Astrocyte of the spinal cord (primary cell): ENCODE data around the gene GJA3.

Experiments
- DNase-seq: peaks from one replicate; pipeline ENCODE4 v3.0.0; 2011; ENCODE audit warnings: low read depth, low spot score
- H3K4me3 ChIP-seq: 2 replicates; pipeline ENCODE4 v1.5.1; 2011; ENCODE audit warnings: low read depth, mild to moderate bottlenecking, low read length, moderate library complexity
- CTCF ChIP-seq: IDR thresholded peaks from 2 replicates; pipeline ENCODE4 v1.5.1; 2012; ENCODE audit warnings: low read depth, mild to moderate bottlenecking, low read length, inconsistent platforms
- in situ Hi-C: cut with HindIII; loops from 2 replicates; pipeline ENCODE4 v1.10.0; 2017; ENCODE audit warnings: low sequenced_read_pairs

Gene GJA3

GRCh38 chr13:20191311-20192157 lies 30.7 kb upstream of the GJA3 start:
- peak overlapping the region; percentile 40 for H3K4me3 ChIP-seq
- no peak for DNase-seq
- TF ChIP-seq CTCF: no peak
- in situ Hi-C loops: loop anchor here (25.0 kb wide), 1 partner anchor 296 kb away; no protein-coding TSS in a partner anchor

- TF ChIP-seq CTCF: no peak
- DNase-seq: peak; percentile 70
- H3K4me3 ChIP-seq: no peak overlapping the region
- in situ Hi-C loops: loop anchor here (25.0 kb wide), 1 partner anchor 297 kb away; no protein-coding TSS in a partner anchor
Measured at GRCh38 chr13:20190481-20191310, 29.8 kb upstream of the GJA3 start.

- no peak for TF ChIP-seq CTCF
- in situ Hi-C loops: loop anchor here (25.0 kb wide), 1 partner anchor 297 kb away; no protein-coding TSS in a partner anchor
- DNase-seq: no peak
- no peak overlapping the region for H3K4me3 ChIP-seq
Measured at GRCh38 chr13:20190076-20190475, 29.2 kb upstream of the GJA3 start.

GRCh38 chr13:20188667-20189553 lies 28.1 kb upstream of the GJA3 start:
- in situ Hi-C loops: loop anchor here (25.0 kb wide), 1 partner anchor 298 kb away; no protein-coding TSS in a partner anchor
- no peak overlapping the region for H3K4me3 ChIP-seq
- peak; percentile 7 for TF ChIP-seq CTCF
- no peak for DNase-seq

- no peak for TF ChIP-seq CTCF
- in situ Hi-C loops: loop anchor here (25.0 kb wide), 1 partner anchor 301 kb away; no protein-coding TSS in a partner anchor
- DNase-seq: no peak
- no peak overlapping the region for H3K4me3 ChIP-seq
Measured at GRCh38 chr13:20186771-20187170, 25.9 kb upstream of the GJA3 start.
